CD4-positive, alpha-beta T cell treated with Interleukin-12 subunit alpha and Interleukin-12 subunit beta, for 1 hour (primary cell): Measurements from ENCODE around the gene ASS1.

ENCODE experiments used
- DNase-seq: peaks from one replicate; pipeline ENCODE4 v3.0.0-alpha.2; 2020

Gene ASS1

DNA sequence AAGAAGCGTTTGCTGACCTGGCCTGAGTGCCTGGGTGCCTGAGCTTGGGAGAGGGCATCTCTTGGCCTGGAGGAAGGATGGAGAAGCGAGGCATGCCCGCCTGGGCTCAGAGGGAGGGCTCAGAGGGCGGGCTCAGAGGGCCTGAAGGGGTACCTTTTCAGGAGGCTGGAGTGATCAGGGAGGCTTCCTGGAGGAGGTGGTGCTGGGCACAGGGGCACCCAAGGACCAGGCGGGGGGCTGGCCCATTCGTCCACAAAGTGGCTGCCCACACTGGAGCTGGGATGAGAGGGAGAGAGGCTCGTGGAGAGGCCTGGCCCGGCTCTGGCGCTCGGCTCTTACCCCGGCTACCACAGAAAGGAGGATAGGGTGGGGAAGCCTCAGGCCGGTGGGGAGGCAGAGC, 32.8 kb downstream of the ASS1 start:
- DNase-seq, result no peak

DNA sequence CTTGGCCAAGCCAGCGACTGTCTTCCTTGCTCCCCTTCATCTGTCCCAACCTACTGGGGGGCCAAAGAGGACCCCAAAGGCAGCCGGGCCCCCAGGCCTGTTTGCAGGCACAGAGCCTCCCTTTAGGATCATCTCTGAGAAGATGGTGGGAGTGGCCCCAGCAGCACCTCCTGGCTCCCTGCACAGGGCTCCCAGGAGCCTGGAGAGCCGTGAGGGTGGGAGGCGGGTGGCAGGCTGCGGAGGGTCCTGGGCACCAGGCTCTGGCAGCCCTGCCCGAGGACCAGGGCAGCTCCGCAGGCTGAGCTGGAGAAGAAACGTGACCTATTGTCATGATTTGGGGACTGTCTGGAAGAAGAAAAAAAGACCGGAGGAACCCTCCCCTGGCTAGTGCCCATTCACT, 33.4 kb downstream of the ASS1 start:
- no peak for DNase-seq

- DNase-seq, result no peak
These were observed 34.2 kb downstream of the ASS1 start for GRCh38 chr9:130478736-130479575.

DNA sequence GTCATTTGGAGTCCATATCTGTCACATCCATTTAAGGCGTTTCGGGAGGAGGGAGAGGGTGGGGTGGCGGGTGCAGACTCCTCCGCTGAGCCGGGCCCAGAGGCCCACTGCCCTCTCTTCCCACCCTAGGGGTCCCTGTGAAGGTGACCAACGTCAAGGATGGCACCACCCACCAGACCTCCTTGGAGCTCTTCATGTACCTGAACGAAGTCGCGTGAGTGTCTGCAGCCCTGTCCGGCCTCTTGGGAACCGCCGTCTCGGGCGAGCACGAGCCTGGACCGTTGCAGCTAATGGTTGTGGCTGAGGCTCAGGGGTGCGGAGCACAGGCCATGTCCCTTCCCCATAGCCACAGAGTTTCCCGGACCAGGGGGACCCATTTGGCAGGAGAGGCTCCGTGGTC, 34.8 kb downstream of the ASS1 start:
- DNase-seq, result no peak

DNA sequence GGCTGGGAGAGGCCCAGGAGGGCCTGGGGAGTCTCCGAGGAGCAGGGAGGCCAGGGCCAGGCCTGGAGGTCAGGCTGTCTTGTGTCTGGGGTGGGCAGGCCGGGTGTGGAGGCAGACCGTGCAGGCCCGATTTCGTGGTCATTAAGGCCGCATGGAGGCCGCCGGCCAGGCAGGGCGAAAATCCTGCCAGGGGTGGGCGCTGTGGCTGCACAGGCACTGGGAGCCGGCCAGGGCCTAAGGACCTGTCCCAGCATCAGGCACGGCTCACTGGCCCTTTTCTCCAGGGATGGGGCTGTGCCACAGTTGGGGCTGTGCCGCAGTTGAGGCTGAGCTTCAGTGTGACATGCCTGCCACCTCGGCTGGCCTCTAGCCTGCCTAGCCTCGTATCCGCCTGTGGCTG, 35.9 kb downstream of the ASS1 start:
- DNase-seq, result no peak

- no peak for DNase-seq
These were observed 37.7 kb downstream of the ASS1 start for GRCh38 chr9:130482463-130482862.

- no peak for DNase-seq
These were observed 38.7 kb downstream of the ASS1 start for GRCh38 chr9:130483371-130483971.

GRCh38 chr9:130484362-130485072, 39.8 kb downstream of the ASS1 start:
- no peak for DNase-seq

GRCh38 chr9:130486103-130486502, 41.3 kb downstream of the ASS1 start:
- DNase-seq, result no peak

DNA sequence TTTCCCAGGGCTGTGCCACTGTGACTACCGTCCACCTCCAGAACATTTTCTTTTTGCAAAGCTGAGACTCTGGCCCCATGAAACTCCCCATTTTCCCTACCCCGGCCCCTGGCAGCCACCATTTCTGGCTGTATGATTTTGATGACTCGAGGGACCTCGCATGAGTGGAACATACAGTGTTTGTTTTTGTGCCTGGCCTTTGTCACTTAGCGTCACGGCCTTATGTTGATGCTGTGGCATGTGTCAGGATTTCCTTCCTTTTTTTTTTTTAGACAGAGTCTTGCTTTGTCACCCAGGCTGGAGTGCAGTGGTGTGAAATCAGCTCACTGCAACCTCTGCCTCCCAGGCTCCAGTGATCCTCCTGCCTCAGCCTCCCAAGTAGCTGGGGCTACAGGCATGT, 42.7 kb downstream of the ASS1 start:
- no peak for DNase-seq

- DNase-seq, result no peak
These were observed 44.0 kb downstream of the ASS1 start for GRCh38 chr9:130488621-130489330.

DNA sequence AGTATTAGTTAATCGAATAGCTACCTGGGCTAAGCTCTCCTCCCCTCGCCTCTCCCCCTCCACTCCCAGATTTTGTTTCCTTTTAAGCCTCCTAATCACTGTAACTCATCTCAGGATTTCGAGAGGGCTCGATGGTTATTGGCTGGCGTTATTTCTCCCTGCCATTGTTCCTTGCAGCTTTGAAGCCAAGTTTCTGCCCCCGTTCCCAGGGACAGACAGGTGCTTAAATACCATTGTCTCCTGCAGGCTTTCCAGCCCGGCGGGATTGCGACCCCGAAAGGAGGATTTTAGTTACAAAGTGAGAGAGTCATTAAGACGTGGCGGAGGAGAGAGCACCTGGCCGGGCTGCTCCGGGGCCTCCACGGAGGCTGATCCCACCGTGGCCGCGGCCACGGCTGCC, 46.2 kb downstream of the ASS1 start:
- no peak for DNase-seq

DNA sequence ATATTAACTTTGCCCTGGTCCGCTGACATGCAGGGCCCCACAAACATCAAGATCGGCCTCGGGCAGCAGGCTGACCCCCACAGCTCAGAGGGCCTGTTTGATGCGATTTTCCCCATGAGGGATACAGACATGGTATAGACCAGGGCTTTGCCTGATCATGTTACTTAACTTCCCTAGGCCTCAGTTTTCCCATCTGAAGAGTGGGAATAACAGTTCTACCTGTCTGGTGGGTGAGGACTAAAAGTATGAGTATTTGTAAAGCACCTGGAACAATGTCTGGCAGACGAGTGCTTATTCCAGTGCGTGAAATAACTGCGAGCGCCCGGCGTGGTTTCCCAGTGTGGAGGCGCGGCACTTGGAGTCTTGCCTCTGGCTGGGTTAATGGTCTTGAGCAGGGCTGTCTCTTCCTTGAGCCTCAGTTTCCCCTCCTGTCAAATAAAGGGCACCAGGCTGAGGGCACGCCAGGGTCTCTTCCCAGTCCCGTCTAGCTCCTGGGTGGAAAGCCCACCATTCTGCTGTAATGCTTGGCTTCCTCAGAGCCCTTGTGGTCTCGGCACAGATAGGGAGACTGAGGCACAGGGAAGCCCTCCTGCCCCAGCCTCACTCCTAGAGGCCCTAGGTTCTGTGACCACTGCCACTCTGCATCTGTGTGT, 47.2 kb downstream of the ASS1 start:
- no peak for DNase-seq

- no peak for DNase-seq
These were observed 48.3 kb downstream of the ASS1 start for GRCh38 chr9:130493021-130493420.

GRCh38 chr9:130493476-130493875, 48.7 kb downstream of the ASS1 start:
- no peak for DNase-seq

GRCh38 chr9:130495067-130495466, 50.3 kb downstream of the ASS1 start:
- no peak for DNase-seq

GRCh38 chr9:130497139-130497538, 52.4 kb downstream of the ASS1 start:
- no peak for DNase-seq

- no peak for DNase-seq
These were observed 53.6 kb downstream of the ASS1 start for GRCh38 chr9:130498298-130498917.

GRCh38 chr9:130498918-130499698, 54.3 kb downstream of the ASS1 start:
- no peak for DNase-seq

- no peak for DNase-seq
These were observed 55.1 kb downstream of the ASS1 start for GRCh38 chr9:130499804-130500263.
